Loucy (cell line): ENCODE results near the gene CENPO.

ENCODE experiments used
- EZH2phosphoT487 ChIP-seq: fragments of 200-600 bp; IDR thresholded peaks from 2 replicates; pipeline ENCODE4 v1.6.1; 2018; ENCODE audit warnings: antibody characterized with exemption, mild to moderate bottlenecking, moderate library complexity, borderline replicate concordance
- TF ChIP-seq, protein P1 (sequence below): fragments of 200-600 bp; sonication (generic); conservative IDR thresholded peaks from 2 replicates; pipeline ENCODE4 v1.5.1; 2014; ENCODE audit warnings: mild to moderate bottlenecking, antibody characterized with exemption, low read length

DNA sequence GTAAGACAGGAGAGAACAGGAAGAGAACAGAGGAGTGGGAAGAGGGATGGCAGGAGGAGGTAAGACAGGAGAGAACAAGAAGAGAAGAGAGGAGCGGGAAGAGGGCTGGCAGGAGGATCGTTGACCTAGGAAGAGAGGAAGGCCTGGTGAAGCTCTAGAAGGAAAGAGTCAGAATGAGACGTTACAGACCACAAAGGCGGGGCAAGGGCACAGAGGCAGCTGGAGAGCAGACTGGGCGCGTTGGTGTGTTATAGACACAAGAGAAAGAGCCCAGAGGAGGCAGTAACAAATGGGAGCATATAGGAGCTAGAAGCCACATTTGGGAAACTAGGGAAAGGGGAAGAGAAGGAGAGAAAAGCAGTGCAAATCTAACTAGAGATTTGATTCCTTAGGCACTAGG, 26.6 kb upstream of the CENPO start:
- TF ChIP-seq, protein P1, sequence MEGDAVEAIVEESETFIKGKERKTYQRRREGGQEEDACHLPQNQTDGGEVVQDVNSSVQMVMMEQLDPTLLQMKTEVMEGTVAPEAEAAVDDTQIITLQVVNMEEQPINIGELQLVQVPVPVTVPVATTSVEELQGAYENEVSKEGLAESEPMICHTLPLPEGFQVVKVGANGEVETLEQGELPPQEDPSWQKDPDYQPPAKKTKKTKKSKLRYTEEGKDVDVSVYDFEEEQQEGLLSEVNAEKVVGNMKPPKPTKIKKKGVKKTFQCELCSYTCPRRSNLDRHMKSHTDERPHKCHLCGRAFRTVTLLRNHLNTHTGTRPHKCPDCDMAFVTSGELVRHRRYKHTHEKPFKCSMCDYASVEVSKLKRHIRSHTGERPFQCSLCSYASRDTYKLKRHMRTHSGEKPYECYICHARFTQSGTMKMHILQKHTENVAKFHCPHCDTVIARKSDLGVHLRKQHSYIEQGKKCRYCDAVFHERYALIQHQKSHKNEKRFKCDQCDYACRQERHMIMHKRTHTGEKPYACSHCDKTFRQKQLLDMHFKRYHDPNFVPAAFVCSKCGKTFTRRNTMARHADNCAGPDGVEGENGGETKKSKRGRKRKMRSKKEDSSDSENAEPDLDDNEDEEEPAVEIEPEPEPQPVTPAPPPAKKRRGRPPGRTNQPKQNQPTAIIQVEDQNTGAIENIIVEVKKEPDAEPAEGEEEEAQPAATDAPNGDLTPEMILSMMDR, result no peak
- no peak for TF ChIP-seq EZH2phosphoT487
